ENCODE results near the gene IZUMO4. TPM values are rescaled to one million over a fixed set of nuclear protein-coding genes. Genes with fewer than 3 reads are reported as not detected.

IZUMO4 gene
- total and polyA plus RNA-seq, 10 of the 15 experiments (the other 5 are each of a cell fraction or from before 2014, with no cell fraction given) = 0.53 to 27.1 (median 7.5) TPM

GRCh38 chr19:2140138-2140569, 43.4 kb downstream of the IZUMO4 start (continued):
- no peak for TF ChIP-seq PRDM15 (CRISPR knock-in tag; IDR thresholded peaks at IDR 0.05)
- TF ChIP-seq PAX8 (IDR thresholded peaks at IDR 0.05) = no peak
- TF ChIP-seq RBBP5 (conservative IDR thresholded peaks at IDR 0.05) = no peak

GRCh38 chr19:2142173-2142829, 45.6 kb downstream of the IZUMO4 start:
- Histone ChIP-seq H3K4me3 (no peak overlapping the region), H3K4me1 (ENCODE audit: control insufficient read depth, insufficient read depth, low read length) (peaks cover 10% of the 10 kb centered on the region), H3K9ac (ENCODE audit: control insufficient read depth, insufficient read depth, low read length) (no peak overlapping the region), H3K27ac (ENCODE audit: control insufficient read depth, insufficient read depth) (no peak overlapping the region), H3K9me3 (replicated peaks; ENCODE audit: control insufficient read depth, insufficient read depth, low read length) (no peaks in the 10 kb centered on the region), H2AFZ (ENCODE audit: control insufficient read depth, low read depth, low read length) (no peak overlapping the region), H3K36me3 (ENCODE audit: control insufficient read depth in 2 of 2, insufficient read depth in 2 of 2, low read length in 1 of 2) (peaks cover 17 to 21% of the 10 kb centered on the region in 2 experiments), H3K4me2 (ENCODE audit: control insufficient read depth, insufficient read depth) (no peak overlapping the region), H3K79me2 (ENCODE audit: control insufficient read depth, insufficient read depth, low read length) (peaks cover 64% of the 10 kb centered on the region), H4K20me1 (ENCODE audit: control insufficient read depth, insufficient read depth) (peaks cover 6% of the 10 kb centered on the region; the same call in 1 of the 2 replicates), H3K27me3 (replicated peaks in 1 of 2; ENCODE audit: control insufficient read depth in 2 of 2, insufficient read depth in 2 of 2, low read length in 1 of 2) (no peaks in the 10 kb centered on the region)
- intact Hi-C loops (cut with micrococcal nuclease; ENCODE audit: unreplicated experiment) = no loop called here
- ChIA-PET SMC1A (ENCODE audit: uncharacterized antibody, unreplicated experiment) (interaction anchor here (0.7 to 1.3 kb wide), 3 partner anchors 10 to 406 kb away, joined by 3 read pairs; partner anchors contain the start of gene AP3D1), RAD21 (ENCODE audit: unreplicated experiment) (no interaction called here), POLR2A (interaction anchor here (0.7 kb wide), 1 partner anchor 26 kb away, joined by 7 read pairs; no protein-coding TSS in a partner anchor), CTCF (no interaction called here)
- DNase-seq (ENCODE audit: low read depth, low spot score) = no peak
- no TSS peak for BruUV-seq (replicated peaks)
- 97% methylated on average over 15 of the region's 15 CpGs for WGBS (ENCODE audit: insufficient coverage, insufficient replicate concordance, low lambda C conversion rate, missing lambda C conversion rate)
- in situ Hi-C loops (cut with MboI) = no loop called here
- ATAC-seq = no peak
- no peak for FAIRE-seq
- TF ChIP-seq CTCF (IDR thresholded peaks at IDR 0.05 in 2 of 3, conservative IDR thresholded peaks at IDR 0.05 in 1 of 3; ENCODE audit: control insufficient read depth in 2 of 3, extremely low read depth in 1 of 3, insufficient read depth in 1 of 3, low read depth in 3 of 3, low read length in 3 of 3) = no peak
- TF ChIP-seq RELB (IDR thresholded peaks at IDR 0.05; ENCODE audit: low read depth) = no peak
- TF ChIP-seq NFXL1 (IDR thresholded peaks at IDR 0.05; ENCODE audit: borderline replicate concordance) = no peak
- TF ChIP-seq ELK1 (IDR thresholded peaks at IDR 0.05; ENCODE audit: low read depth, low read length) = no peak
- no peak for TF ChIP-seq TBL1XR1 (IDR thresholded peaks at IDR 0.05; ENCODE audit: low read depth, low read length)
- no peak for TF ChIP-seq ZBTB4 (CRISPR knock-in tag; IDR thresholded peaks at IDR 0.05)

All from GM12878 (cell line).